Activated CD4-positive, alpha-beta T cell treated with anti-CD3 and anti-CD28 coated beads, Interleukin-2, Interleukin-6, amounts not matched to agents 100 ng/mL and 50 ng/mL, durations not matched to agents 16 hours and 8 hours (primary cell): ENCODE results near the gene ZNF557.

Experiments used
- DNase-seq: peaks from one replicate; pipeline ENCODE4 v3.0.0-alpha.2; 2020

Gene ZNF557

DNA sequence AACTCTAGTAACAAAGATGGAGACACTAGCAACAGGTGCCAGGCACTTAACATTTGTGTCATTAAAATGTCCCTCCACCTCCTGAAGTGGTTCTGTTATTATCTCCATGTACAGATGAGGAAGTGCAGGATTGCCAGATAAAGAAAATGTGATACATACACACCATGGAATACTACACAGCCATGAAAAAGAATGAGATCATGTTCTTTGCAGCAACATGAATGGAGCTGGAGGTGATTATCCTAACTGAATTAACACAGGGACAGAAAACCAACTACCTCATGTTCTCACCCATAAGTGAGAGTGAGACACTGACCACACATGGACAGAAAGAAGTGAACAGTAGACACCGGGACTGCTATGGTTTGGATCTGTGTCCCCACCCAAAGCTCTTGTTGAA, 60.5 kb downstream of the ZNF557 start:
- DNase-seq: no peak

DNA sequence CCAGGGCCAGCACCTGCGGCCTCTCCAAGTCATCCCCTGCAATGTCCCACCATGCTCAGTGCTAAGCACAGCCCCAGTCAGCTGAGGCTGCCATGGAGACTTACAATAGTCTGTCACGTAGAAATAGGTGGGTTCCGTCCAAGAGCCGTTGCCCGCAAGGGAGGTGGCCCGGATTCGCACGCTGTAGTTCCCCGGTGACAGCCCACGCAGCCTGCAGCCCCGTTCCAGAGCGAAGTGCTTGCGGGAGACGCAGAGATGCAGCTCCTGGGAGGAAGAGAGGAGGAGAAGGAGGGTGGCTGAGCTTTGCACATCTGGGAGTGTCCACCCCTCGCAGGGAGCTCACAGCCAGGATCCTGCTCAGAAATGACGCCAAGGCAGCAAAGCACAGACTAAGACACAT, 62.6 kb downstream of the ZNF557 start:
- DNase-seq: no peak

DNA sequence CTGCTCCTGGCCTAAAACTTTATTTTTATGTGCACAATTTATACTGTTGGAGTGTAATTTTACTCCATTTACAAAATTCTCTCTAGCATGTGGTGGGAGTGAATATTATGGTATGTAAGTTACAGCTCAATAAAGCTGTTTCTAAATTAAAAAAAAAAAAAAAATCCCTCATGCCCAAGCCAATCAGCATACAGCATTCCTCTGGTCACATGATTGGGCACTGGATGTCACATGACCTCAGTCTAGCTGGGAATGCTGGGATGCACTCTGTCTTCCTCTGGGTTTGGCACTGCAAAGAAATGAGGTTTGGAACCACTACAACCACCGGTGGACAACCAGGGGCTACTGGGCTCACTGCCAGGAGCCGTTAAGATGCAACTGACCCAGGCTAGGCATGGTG, 67.6 kb downstream of the ZNF557 start:
- DNase-seq: no peak
